ENCODE results near the gene EPX. TPM values are rescaled to one million over a fixed set of nuclear protein-coding genes. Genes with fewer than 3 reads are reported as not detected.

The EPX gene
- total RNA-seq, 1 donor from 2014 or later = not detected

DNA sequence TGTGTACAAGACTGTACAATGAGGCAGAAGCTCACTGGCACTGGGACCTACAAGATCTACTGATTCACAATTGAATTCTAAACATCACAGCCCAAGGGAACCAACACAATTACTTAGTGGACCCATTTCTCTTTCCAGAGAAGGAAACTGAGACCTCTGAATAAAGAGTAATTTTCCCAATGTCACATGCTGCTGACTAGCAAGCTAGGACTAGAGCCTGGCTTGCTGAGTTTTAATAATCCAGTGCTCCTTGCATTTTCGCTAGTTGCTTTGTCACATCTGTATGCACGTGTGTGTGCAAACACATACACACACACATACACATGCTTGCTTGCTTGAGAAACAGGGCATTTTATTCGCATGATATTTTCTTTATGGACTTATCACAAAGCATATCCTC is 42.0 kb downstream of the EPX start:
- no peaks in the 10 kb centered on the region for H3K9me3 Mint-ChIP-seq
- no peak overlapping the region for H3K4me3 Mint-ChIP-seq
- DNase-seq (ENCODE audit: low read depth, low spot score) = no peak
- H3K36me3 Mint-ChIP-seq (ENCODE audit: low read depth) = no peaks in the 10 kb centered on the region
- H3K27me3 Mint-ChIP-seq (ENCODE audit: low read depth) = peaks cover 80% of the 10 kb centered on the region
- no peak overlapping the region for H3K27ac Mint-ChIP-seq (ENCODE audit: unreplicated experiment)
- TF ChIP-seq, protein P1, sequence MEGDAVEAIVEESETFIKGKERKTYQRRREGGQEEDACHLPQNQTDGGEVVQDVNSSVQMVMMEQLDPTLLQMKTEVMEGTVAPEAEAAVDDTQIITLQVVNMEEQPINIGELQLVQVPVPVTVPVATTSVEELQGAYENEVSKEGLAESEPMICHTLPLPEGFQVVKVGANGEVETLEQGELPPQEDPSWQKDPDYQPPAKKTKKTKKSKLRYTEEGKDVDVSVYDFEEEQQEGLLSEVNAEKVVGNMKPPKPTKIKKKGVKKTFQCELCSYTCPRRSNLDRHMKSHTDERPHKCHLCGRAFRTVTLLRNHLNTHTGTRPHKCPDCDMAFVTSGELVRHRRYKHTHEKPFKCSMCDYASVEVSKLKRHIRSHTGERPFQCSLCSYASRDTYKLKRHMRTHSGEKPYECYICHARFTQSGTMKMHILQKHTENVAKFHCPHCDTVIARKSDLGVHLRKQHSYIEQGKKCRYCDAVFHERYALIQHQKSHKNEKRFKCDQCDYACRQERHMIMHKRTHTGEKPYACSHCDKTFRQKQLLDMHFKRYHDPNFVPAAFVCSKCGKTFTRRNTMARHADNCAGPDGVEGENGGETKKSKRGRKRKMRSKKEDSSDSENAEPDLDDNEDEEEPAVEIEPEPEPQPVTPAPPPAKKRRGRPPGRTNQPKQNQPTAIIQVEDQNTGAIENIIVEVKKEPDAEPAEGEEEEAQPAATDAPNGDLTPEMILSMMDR (conservative IDR thresholded peaks at IDR 0.05) = no peak
- no peaks in the 10 kb centered on the region for H3K4me1 Mint-ChIP-seq

DNA sequence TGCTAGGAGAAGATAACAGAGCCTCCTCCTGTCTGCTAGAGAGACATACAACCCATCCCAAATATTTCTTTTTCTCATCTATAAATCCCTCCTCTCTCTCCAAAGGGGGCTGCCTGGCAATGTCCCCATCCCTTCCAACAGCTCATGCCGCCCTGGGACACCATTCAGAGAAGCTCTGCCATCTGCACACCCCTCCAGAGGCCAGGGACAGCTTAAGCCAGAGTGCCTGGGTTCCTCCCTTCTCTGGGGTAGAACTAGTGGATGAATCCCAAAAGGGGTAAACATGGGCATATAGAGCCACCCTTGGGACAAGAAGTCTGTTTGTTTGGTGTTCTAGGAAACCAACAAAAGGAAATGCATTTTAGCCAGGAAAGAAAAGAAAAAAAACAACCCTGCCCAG is 43.3 kb downstream of the EPX start:
- no peak overlapping the region for H3K4me3 Mint-ChIP-seq
- no peak for DNase-seq (ENCODE audit: low read depth, low spot score)
- no peaks in the 10 kb centered on the region for H3K36me3 Mint-ChIP-seq (ENCODE audit: low read depth)
- H3K4me1 Mint-ChIP-seq = no peaks in the 10 kb centered on the region
- H3K27ac Mint-ChIP-seq (ENCODE audit: unreplicated experiment) = no peak overlapping the region
- H3K9me3 Mint-ChIP-seq = no peaks in the 10 kb centered on the region
- TF ChIP-seq, protein P1 (conservative IDR thresholded peaks at IDR 0.05) = no peak
- H3K27me3 Mint-ChIP-seq (ENCODE audit: low read depth) = peaks cover 92% of the 10 kb centered on the region

DNA sequence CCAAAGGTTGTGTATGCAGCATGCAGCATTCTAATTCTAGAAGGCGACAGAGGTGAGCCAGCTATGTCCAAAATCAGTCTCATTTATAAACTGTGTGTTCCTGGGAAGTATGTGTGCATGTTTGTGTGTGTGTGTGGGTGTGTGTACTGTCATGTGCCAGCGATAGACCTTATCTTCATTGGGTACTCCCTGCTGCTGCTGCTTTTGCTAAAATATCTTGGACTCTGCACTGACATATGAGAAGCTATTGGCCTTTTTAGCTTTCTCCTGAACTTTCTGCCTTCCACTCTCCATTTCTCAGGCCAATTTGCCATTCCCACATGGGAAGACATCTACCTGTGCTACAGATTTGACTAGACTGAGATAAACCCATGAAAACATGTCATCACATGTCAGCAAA is 43.9 kb downstream of the EPX start:
- no peak overlapping the region for H3K27ac Mint-ChIP-seq (ENCODE audit: unreplicated experiment)
- H3K4me3 Mint-ChIP-seq = no peak overlapping the region
- H3K4me1 Mint-ChIP-seq = no peaks in the 10 kb centered on the region
- peaks cover 92% of the 10 kb centered on the region for H3K27me3 Mint-ChIP-seq (ENCODE audit: low read depth)
- TF ChIP-seq, protein P1 (conservative IDR thresholded peaks at IDR 0.05) = no peak
- no peak for DNase-seq (ENCODE audit: low read depth, low spot score)
- H3K9me3 Mint-ChIP-seq = no peaks in the 10 kb centered on the region
- H3K36me3 Mint-ChIP-seq (ENCODE audit: low read depth) = no peaks in the 10 kb centered on the region

DNA sequence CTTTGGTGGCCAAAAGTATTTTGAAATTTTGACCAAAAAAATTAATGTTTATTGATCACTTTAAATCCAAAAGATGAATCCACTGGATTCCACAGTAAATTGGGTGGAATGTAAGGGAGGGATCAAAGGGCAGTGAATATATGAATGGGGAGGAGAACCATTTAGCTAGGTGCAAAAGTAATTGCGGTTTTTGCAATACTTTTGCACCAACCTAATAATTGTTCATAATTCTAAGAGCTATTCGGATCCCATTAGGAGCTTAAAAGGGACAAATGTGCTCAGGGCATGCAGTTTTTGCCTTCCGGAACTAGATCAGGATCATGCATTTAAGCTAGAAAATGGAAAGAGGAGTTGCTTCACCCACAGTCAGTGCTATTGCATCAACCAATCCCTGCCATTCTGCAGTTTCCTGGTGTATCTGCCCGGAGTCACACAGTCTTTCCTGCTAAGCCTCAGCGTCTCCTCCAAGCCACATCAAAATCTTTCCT is 45.7 kb downstream of the EPX start, which contains the start of gene LPO:
Gene LPO (plus strand): TSS at position 438 of the 488 bp plus-strand sequence. CDS start 4,396 bp downstream, outside the sequence.
- TF ChIP-seq, protein P1 (conservative IDR thresholded peaks at IDR 0.05) = no peak
- H3K27me3 Mint-ChIP-seq (ENCODE audit: low read depth) = peaks cover 95% of the 10 kb centered on the region
- no peak for DNase-seq (ENCODE audit: low read depth, low spot score)

DNA sequence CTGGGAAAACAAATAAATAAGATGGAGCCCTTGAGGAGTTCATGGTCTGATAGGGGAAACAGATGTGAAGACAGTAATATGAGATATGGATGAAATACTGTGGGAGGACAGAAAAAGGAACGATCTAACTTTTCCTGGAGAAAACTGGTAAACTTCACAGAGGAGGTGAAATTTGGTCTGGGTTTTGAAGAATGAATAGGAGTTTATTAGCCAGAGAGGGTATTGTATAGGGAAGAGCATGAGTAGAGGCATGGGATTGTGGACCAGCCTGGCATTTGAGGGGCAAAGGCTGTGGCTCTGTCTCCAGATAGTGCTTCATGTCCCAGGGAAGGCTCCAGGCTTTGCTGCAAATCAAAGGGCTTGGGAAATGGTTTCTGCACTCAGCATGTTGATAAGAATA is 47.5 kb downstream of the EPX start:
- H3K27ac Mint-ChIP-seq (ENCODE audit: unreplicated experiment) = no peak overlapping the region
- H3K4me1 Mint-ChIP-seq = no peaks in the 10 kb centered on the region
- DNase-seq (ENCODE audit: low read depth, low spot score) = no peak

More for the DNA sequence above, 45.7 kb downstream of the EPX start, which contains the start of gene LPO:
- no peaks in the 10 kb centered on the region for H3K9me3 Mint-ChIP-seq
- no peak within 1 kb of the TSS for H3K27ac Mint-ChIP-seq (ENCODE audit: unreplicated experiment)
- no peak within 1 kb of the TSS for H3K4me3 Mint-ChIP-seq
- no peaks in the 10 kb centered on the region for H3K4me1 Mint-ChIP-seq
- no peaks in the 10 kb centered on the region for H3K36me3 Mint-ChIP-seq (ENCODE audit: low read depth)

More for the DNA sequence above, 47.5 kb downstream of the EPX start:
- Mint-ChIP-seq H3K27me3 (ENCODE audit: low read depth) (peaks cover 96% of the 10 kb centered on the region), H3K9me3 (no peaks in the 10 kb centered on the region), H3K4me3 (no peak overlapping the region), H3K36me3 (ENCODE audit: low read depth) (no peaks in the 10 kb centered on the region)
- TF ChIP-seq, protein P1 (conservative IDR thresholded peaks at IDR 0.05) = no peak

Data from neural crest cell (in vitro differentiated cells).